Stomach (tissue), 9 donors: ENCODE results near the gene ZNF792. TPM values are rescaled to one million over a fixed set of nuclear protein-coding genes. Genes with fewer than 3 reads are reported as not detected.

ENCODE experiments used
- DNase-seq, 2 donors: peaks; one replicate each; pipeline versions ENCODE4 v3.0.0 to v3.0.0-alpha.2; 2013 to 2019
- H3K27ac ChIP-seq, 5 donors: fragments of 200-600 bp in 4 of 5; sonication (generic) in 4 of 5; one replicate each; pipeline ENCODE4 v1.5.1; 2013 to 2019; ENCODE audit warnings: mild to moderate bottlenecking in 1 of 5, moderate library complexity in 1 of 5
- H3K27me3 ChIP-seq, 3 donors: fragments of 200-600 bp; sonication (generic); one replicate each; pipeline ENCODE4 v1.5.1; 2017 to 2019; ENCODE audit warnings: mixed run types in 1 of 3
- H3K36me3 ChIP-seq, 4 donors: fragments of 200-600 bp; sonication (generic); 1 replicate in 3 of 4; 2 replicates in 1 of 4; pipeline ENCODE4 v1.5.1; 2016 to 2019
- H3K4me1 ChIP-seq, 4 donors: fragments of 200-600 bp; sonication (generic); one replicate each; pipeline ENCODE4 v1.5.1; 2016 to 2019
- H3K4me3 ChIP-seq, 4 donors: fragments of 200-600 bp; sonication (generic) in 3 of 4; one replicate each; pipeline ENCODE4 v1.5.1; 2016 to 2019; ENCODE audit warnings: mild to moderate bottlenecking in 1 of 4
- H3K9me3 ChIP-seq, 4 donors: fragments of 200-600 bp; sonication (generic); one replicate each; pipeline ENCODE4 v1.5.1; 2016 to 2019
- CTCF ChIP-seq, 7 experiments: fragments of 450-650 bp in 4 of 7; fragments of 200-600 bp in 3 of 7; sonication (generic) in 3 of 7; IDR thresholded peaks; one replicate each; pipeline ENCODE4 v1.5.1; 2016 to 2019; ENCODE audit warnings: antibody characterized with exemption in 7 of 7, control low read depth in 2 of 7, mild to moderate bottlenecking in 1 of 7
- EP300 ChIP-seq: sonication (generic); formaldehyde crosslinking; IDR thresholded peaks from one replicate; pipeline ENCODE4 v1.6.1; 2017; ENCODE audit warnings: antibody characterized with exemption
- POLR2A ChIP-seq, 4 donors: fragments of 450-650 bp; IDR thresholded peaks; one replicate each; pipeline ENCODE4 v1.6.1; 2016; ENCODE audit warnings: antibody characterized with exemption in 4 of 4, control low read depth in 2 of 4, mild to moderate bottlenecking in 1 of 4, moderate library complexity in 1 of 4
- POLR2AphosphoS5 ChIP-seq, 3 donors: sonication (generic); formaldehyde crosslinking; IDR thresholded peaks; one replicate each; pipeline ENCODE4 v1.6.1; 2016; ENCODE audit warnings: antibody characterized with exemption in 3 of 3
- WGBS, 5 donors: extraction: QIAGEN DNeasy Blood & Tissue Kit in 3 of 5; methylation state at CpG; one replicate each; pipeline versions ENCODE4 v1.1.5 to v1.1.7; 2013 to 2018; 5-methylcytosine and 5-hydroxymethylcytosine counted together
- intact Hi-C: fragments of 100-400 bp; cut with DNase I; formaldehyde crosslinking; loops from one replicate; pipeline ENCODE4 v1.15.1; 2023; ENCODE audit warnings: low total_unique reads
- polyA plus RNA-seq, 3 donors: library from polyadenylated mRNA; stranded (reverse); fragments of 200-250 nt; gene quantifications; one replicate each; pipeline ENCODE4 v1.2.3, GENCODE V29; 2013
- total RNA-seq, 5 donors: library from RNA; depleted of rRNA; stranded (reverse); fragments of >200 nt; gene quantifications; one replicate each; pipeline versions ENCODE4 v1.1.0 to v1.2.3, GENCODE V29; 2014 to 2016
- donor health status: healthy with polysubstance abuse.
- donor health status: Bipolar disorder and iron deficiency.
- donor health status: healthy.

Gene ZNF792
- total and polyA plus RNA-seq, 8 donors: 0.78 to 14.3 (median 1.9) TPM

GRCh38 chr19:34910770-34911169, 53.3 kb downstream of the ZNF792 start:
- peaks cover 0 to 33% (median 9%) of the 10 kb centered on the region in 3 donors for H3K27me3 ChIP-seq

More at GRCh38 chr19:34910770-34911169, 53.3 kb downstream of the ZNF792 start:
- WGBS, 5 donors: 85 to 92% (median 90%) methylated on average over 3 of the region's 3 CpGs
- H3K9me3 ChIP-seq: peaks cover 0 to 20% (median 9%) of the 10 kb centered on the region in 4 donors
- TF ChIP-seq EP300: no peak
- no peak for TF ChIP-seq POLR2A (IDR thresholded peaks at IDR 0.05)
- no peak for TF ChIP-seq POLR2AphosphoS5 (IDR thresholded peaks at IDR 0.05)
- TF ChIP-seq CTCF (IDR thresholded peaks at IDR 0.05): no peak
- no peak overlapping the region for H3K4me3 ChIP-seq
- H3K4me1 ChIP-seq: no peaks in the 10 kb centered on the region
- intact Hi-C loops: no loop called here
- H3K36me3 ChIP-seq: no peaks in the 10 kb centered on the region
- H3K27ac ChIP-seq: no peak overlapping the region
- DNase-seq: no peak

Other genes with a start within 250 kb of the ZNF792 start
- gene ZNF181, start 230.0 kb downstream of the ZNF792 start, total RNA-seq: 10 to 100 TPM in 3 of 5 donors, 1 to 10 TPM in 2; 2.3 to 43.2 (median 13.2) TPM
- gene ZNF181, start 230.0 kb downstream of the ZNF792 start, polyA plus RNA-seq: 10 to 100 TPM in 1 of 3 donors, 1 to 10 TPM in 2; 5.7 to 17.7 (median 5.9) TPM
- 1 to 10 TPM in 3 of 5 donors, under 1 TPM in 1, not detected in 1; 0.58 to 6.7 (median 4.1) TPM for gene ZNF599, start 191.0 kb downstream of the ZNF792 start, total RNA-seq
- 1 to 10 TPM; 3.4 to 6.6 (median 4.5) TPM for gene ZNF599, start 191.0 kb downstream of the ZNF792 start, polyA plus RNA-seq
- gene ZNF30, start 37.3 kb downstream of the ZNF792 start, total RNA-seq: 1 to 10 TPM in 3 of 5 donors, under 1 TPM in 1, not detected in 1; 0.58 to 4.1 (median 3.5) TPM
- 1 to 10 TPM; 1.2 to 6.1 (median 1.4) TPM for gene ZNF30, start 37.3 kb downstream of the ZNF792 start, polyA plus RNA-seq
- 10 to 100 TPM; 39.7 to 74.1 (median 48.1) TPM for gene GRAMD1A, start 36.1 kb upstream of the ZNF792 start, total RNA-seq
- 10 to 100 TPM; 29.8 to 52.2 (median 34.4) TPM for gene GRAMD1A, start 36.1 kb upstream of the ZNF792 start, polyA plus RNA-seq
- 10 to 100 TPM in 1 of 5 donors, 1 to 10 TPM in 3, not detected in 1; 1.3 to 36.6 (median 3.5) TPM for gene SCN1B, start 66.2 kb upstream of the ZNF792 start, total RNA-seq
- 1 to 10 TPM; 3.7 to 8.6 (median 6.1) TPM for gene SCN1B, start 66.2 kb upstream of the ZNF792 start, polyA plus RNA-seq
- 10 to 100 TPM in 4 of 5 donors, not detected in 1; 14.7 to 45.2 (median 21.9) TPM for gene HPN, start 77.5 kb upstream of the ZNF792 start, total RNA-seq
- 10 to 100 TPM; 19.2 to 39.4 (median 33.7) TPM for gene HPN, start 77.5 kb upstream of the ZNF792 start, polyA plus RNA-seq
- gene FXYD3, start 151.6 kb upstream of the ZNF792 start, total RNA-seq: 100 to 1,000 TPM in 4 of 5 donors, 10 to 100 TPM in 1; 84.8 to 704 (median 191) TPM
- 100 to 1,000 TPM; 442 to 800 (median 537) TPM for gene FXYD3, start 151.6 kb upstream of the ZNF792 start, polyA plus RNA-seq
- gene LGI4, start 170.8 kb upstream of the ZNF792 start, total RNA-seq: 10 to 100 TPM in 3 of 5 donors, 1 to 10 TPM in 2; 3.1 to 40.0 (median 16.3) TPM
- gene LGI4, start 170.8 kb upstream of the ZNF792 start, polyA plus RNA-seq: 10 to 100 TPM in 2 of 3 donors, 1 to 10 TPM in 1; 4.4 to 18.6 (median 10.4) TPM
- 100 to 1,000 TPM in 1 of 5 donors, 10 to 100 TPM in 2, 1 to 10 TPM in 1, not detected in 1; 7.5 to 193 (median 14.8) TPM for gene FXYD1, start 174.6 kb upstream of the ZNF792 start, total RNA-seq
- gene FXYD1, start 174.6 kb upstream of the ZNF792 start, polyA plus RNA-seq: 10 to 100 TPM; 24.0 to 67.4 (median 60.3) TPM
- 1 to 10 TPM in 1 of 5 donors, not detected in 4; 2.6 TPM for gene FXYD7, start 179.0 kb upstream of the ZNF792 start, total RNA-seq
- gene FXYD7, start 179.0 kb upstream of the ZNF792 start, polyA plus RNA-seq: under 1 TPM in 1 of 3 donors, not detected in 2; 0.55 TPM
- gene FXYD5, start 190.5 kb upstream of the ZNF792 start, total RNA-seq: 100 to 1,000 TPM in 1 of 5 donors, 10 to 100 TPM in 4; 10.3 to 118 (median 19.2) TPM
- 10 to 100 TPM; 37.9 to 81.1 (median 55.0) TPM for gene FXYD5, start 190.5 kb upstream of the ZNF792 start, polyA plus RNA-seq